Keratinocyte (primary cell): ENCODE results near the gene NLGN4X.

Experiments used
- CTCF ChIP-seq, 3 experiments: IDR thresholded peaks in 1 of 3; conservative IDR thresholded peaks in 1 of 3; optimal IDR thresholded peaks in 1 of 3; 2 replicates in 2 of 3; 3 replicates in 1 of 3; pipeline versions ENCODE3 to v1.5.1; 2011; ENCODE audit warnings: low read length in 3 of 3, mild to moderate bottlenecking in 3 of 3, moderate library complexity in 2 of 3, control low read depth in 1 of 3, inconsistent platforms in 1 of 3; ENCODE audit not compliant: insufficient read depth in 2 of 3; ENCODE audit errors: extremely low read depth in 1 of 3
- EZH2 ChIP-seq: IDR thresholded peaks from one replicate; pipeline ENCODE4 v1.6.1; 2012; ENCODE audit warnings: inconsistent platforms, mild to moderate bottlenecking, low read length, moderate library complexity

GRCh38 chrX:6074532-6074931, 154.1 kb downstream of the NLGN4X start:
- no peak for TF ChIP-seq CTCF (optimal IDR thresholded peaks at IDR 0.05 in 1 of 3, IDR thresholded peaks at IDR 0.05 in 1 of 3, conservative IDR thresholded peaks at IDR 0.05 in 1 of 3; ENCODE audit: extremely low read depth in 1 of 3, insufficient read depth in 2 of 3, low read length in 3 of 3)
- TF ChIP-seq EZH2 = no peak
